H1 (cell line): ENCODE results near the gene AKT1S1. TPM values are rescaled to one million over a fixed set of nuclear protein-coding genes. Genes with fewer than 3 reads are reported as not detected.

Experiments
- CTCF ChIA-PET: fragments of 300-600 bp; sonication (Branson Sonifier 250); formaldehyde crosslinking; loops from one replicate; lab custom pipeline; 2021; ENCODE audit not compliant: partially characterized antibody; lab: Charles Lee
- POLR2A ChIA-PET: fragments of 300-600 bp; sonication (Branson Sonifier 250); formaldehyde crosslinking; loops from one replicate; lab custom pipeline; 2021; ENCODE audit warnings: inconsistent platforms; ENCODE audit not compliant: partially characterized antibody; lab: Charles Lee
- DNase-seq, 2 experiments: peaks; one replicate each; pipeline versions ENCODE4 v3.0.0 to v3.0.0-alpha.2; 2010 to 2022; ENCODE audit warnings: low spot score in 2 of 2, low read depth in 1 of 2, mixed read lengths in 1 of 2
- FAIRE-seq: peaks from 2 replicates; lab custom pipeline; 2011; peaks lifted over from hg19 to GRCh38; lab: Jason Lieb, UNC
- H2AFZ ChIP-seq: 2 replicates; pipeline ENCODE4 v1.8.1; 2012; ENCODE audit warnings: low read length, inconsistent platforms
- H2AK5ac ChIP-seq: 2 replicates; pipeline ENCODE4 v1.6.1; 2013; ENCODE audit warnings: low read depth, low read length
- H2BK120ac ChIP-seq: replicated peaks from 2 replicates; pipeline ENCODE3; 2013; ENCODE audit warnings: low read depth, low read length, inconsistent platforms
- H2BK12ac ChIP-seq: 2 replicates; pipeline ENCODE4 v1.6.1; 2013; ENCODE audit warnings: low read depth, low read length
- H2BK15ac ChIP-seq: 2 replicates; pipeline ENCODE4 v1.6.1; 2013; ENCODE audit warnings: low read length
- H2BK20ac ChIP-seq: 2 replicates; pipeline ENCODE4 v1.6.1; 2013; ENCODE audit warnings: low read length
- H2BK5ac ChIP-seq: 2 replicates; pipeline ENCODE4 v1.6.1; 2013; ENCODE audit warnings: low read depth, low read length
- H3K14ac ChIP-seq: 2 replicates; pipeline ENCODE4 v1.6.1; 2013; ENCODE audit warnings: inconsistent platforms; ENCODE audit not compliant: insufficient read length
- H3K18ac ChIP-seq: 2 replicates; pipeline ENCODE4 v1.6.1; 2013; ENCODE audit warnings: low read length; ENCODE audit errors: extremely low read depth
- H3K23ac ChIP-seq: 2 replicates; pipeline ENCODE4 v1.6.1; 2013; ENCODE audit warnings: inconsistent platforms; ENCODE audit not compliant: insufficient read length
- H3K23me2 ChIP-seq: 2 replicates; pipeline ENCODE4 v1.6.1; 2013; ENCODE audit warnings: low read depth, low read length
- H3K27ac ChIP-seq: 2 replicates; pipeline ENCODE4 v1.6.1; 2011; ENCODE audit warnings: low read depth, low read length, inconsistent platforms
- H3K27me3 ChIP-seq, 4 experiments: replicated peaks in 1 of 4; 1 replicate in 1 of 4; 2 replicates in 3 of 4; pipeline versions ENCODE4 v1.6.1 to v1.8.1; 2011 to 2013; ENCODE audit warnings: low read length in 3 of 4, mild to moderate bottlenecking in 3 of 4, inconsistent platforms in 2 of 4, mixed read lengths in 2 of 4, moderate library complexity in 1 of 4; ENCODE audit not compliant: control insufficient read depth in 3 of 4, insufficient read depth in 3 of 4; ENCODE audit errors: extremely low read depth in 1 of 4
- H3K36me3 ChIP-seq, 4 experiments: 2 replicates each; pipeline versions ENCODE4 v1.6.1 to v1.8.1; 2011 to 2013; ENCODE audit warnings: mild to moderate bottlenecking in 4 of 4, low read length in 3 of 4, moderate library complexity in 2 of 4, control low read depth in 1 of 4, inconsistent platforms in 1 of 4; ENCODE audit not compliant: insufficient read depth in 4 of 4, control insufficient read depth in 2 of 4
- H3K4ac ChIP-seq: replicated peaks from 2 replicates; pipeline ENCODE3; 2013; ENCODE audit warnings: low read length, low read depth, mixed read lengths, inconsistent platforms; ENCODE audit not compliant: insufficient read length
- H3K4me1 ChIP-seq, 4 experiments: replicated peaks in 1 of 4; 1 replicate in 1 of 4; 2 replicates in 3 of 4; pipeline versions ENCODE4 v1.6.1 to v1.8.1; 2011 to 2013; ENCODE audit warnings: low read length in 3 of 4, inconsistent platforms in 2 of 4, mixed read lengths in 1 of 4; ENCODE audit not compliant: insufficient read depth in 4 of 4, control insufficient read depth in 3 of 4
- H3K4me2 ChIP-seq, 2 experiments: 2 replicates each; pipeline versions ENCODE4 v1.6.1 to v1.8.1; 2011 to 2013; ENCODE audit warnings: low read depth in 2 of 2, low read length in 2 of 2, control low read depth in 1 of 2, inconsistent platforms in 1 of 2, mild to moderate bottlenecking in 1 of 2; ENCODE audit not compliant: insufficient read depth in 1 of 2
- H3K4me3 ChIP-seq, 4 experiments: fragments of 200-600, 300-600 bp in 1 of 4; sonication (generic), shearing (Covaris generic), sonication (Bioruptor Twin) in 1 of 4; 2 replicates each; pipeline versions ENCODE4 v1.5.1 to v1.8.1; 2011 to 2016; ENCODE audit warnings: low read length in 4 of 4, low read depth in 3 of 4, control low read depth in 2 of 4, inconsistent platforms in 2 of 4, mild to moderate bottlenecking in 2 of 4, mixed read lengths in 1 of 4, moderate library complexity in 1 of 4; ENCODE audit not compliant: insufficient read depth in 2 of 4; ENCODE audit errors: extremely low read depth in 1 of 4
- H3K56ac ChIP-seq: replicated peaks from 2 replicates; pipeline ENCODE3; 2013; ENCODE audit warnings: low read depth, mild to moderate bottlenecking, mixed read lengths, low read length, inconsistent platforms; ENCODE audit not compliant: insufficient read length
- H3K79me1 ChIP-seq: 2 replicates; pipeline ENCODE4 v1.6.1; 2013; ENCODE audit warnings: low read depth, low read length, control low read depth
- H3K79me2 ChIP-seq, 2 experiments: 2 replicates each; pipeline versions ENCODE4 v1.6.1 to v1.8.1; 2012 to 2013; ENCODE audit warnings: low read length in 2 of 2, mild to moderate bottlenecking in 2 of 2, inconsistent platforms in 1 of 2; ENCODE audit not compliant: insufficient read depth in 2 of 2, control insufficient read depth in 1 of 2
- H3K9ac ChIP-seq, 4 experiments: replicated peaks in 1 of 4; 1 replicate in 1 of 4; 2 replicates in 3 of 4; pipeline versions ENCODE4 v1.6.1 to v1.8.1; 2011 to 2013; ENCODE audit warnings: low read depth in 3 of 4, low read length in 3 of 4, control low read depth in 2 of 4, mild to moderate bottlenecking in 2 of 4, moderate library complexity in 2 of 4, inconsistent platforms in 1 of 4; ENCODE audit errors: extremely low read depth in 1 of 4
- H3K9me3 ChIP-seq, 2 experiments: 2 replicates each; pipeline versions ENCODE4 v1.6.1 to v1.8.1; 2012 to 2013; ENCODE audit warnings: mild to moderate bottlenecking in 2 of 2, moderate library complexity in 2 of 2, control low read depth in 1 of 2, inconsistent platforms in 1 of 2, low read depth in 1 of 2, low read length in 1 of 2, mixed read lengths in 1 of 2; ENCODE audit not compliant: insufficient read depth in 2 of 2
- H4K20me1 ChIP-seq, 2 experiments: replicated peaks in 1 of 2; 2 replicates each; pipeline versions ENCODE3 to v1.8.1; 2011 to 2013; ENCODE audit warnings: inconsistent platforms in 2 of 2, low read length in 2 of 2, mild to moderate bottlenecking in 1 of 2; ENCODE audit not compliant: insufficient read depth in 2 of 2, control insufficient read depth in 1 of 2
- H4K5ac ChIP-seq: 2 replicates; pipeline ENCODE4 v1.6.1; 2013; ENCODE audit warnings: low read length, low read depth, mixed read lengths, inconsistent platforms; ENCODE audit not compliant: insufficient read length
- H4K8ac ChIP-seq: 2 replicates; pipeline ENCODE4 v1.8.0; 2013; ENCODE audit warnings: mild to moderate bottlenecking, moderate library complexity, low read length, inconsistent platforms; ENCODE audit not compliant: insufficient read depth; ENCODE audit errors: extremely low read depth
- H4K91ac ChIP-seq: replicated peaks from 2 replicates; pipeline ENCODE3; 2013; ENCODE audit warnings: low read length, mixed read lengths, inconsistent platforms; ENCODE audit not compliant: insufficient read length
- BCL11A ChIP-seq, 2 experiments: IDR thresholded peaks; one replicate each; pipeline ENCODE4 v1.6.1; 2011; ENCODE audit warnings: low read depth in 2 of 2, low read length in 2 of 2, mild to moderate bottlenecking in 2 of 2
- GTF2F1 ChIP-seq: IDR thresholded peaks from 2 replicates; pipeline ENCODE4 v1.6.1; 2012; ENCODE audit warnings: low read depth, low read length, improper control_type of control experiment, borderline replicate concordance
- KDM4A ChIP-seq: IDR thresholded peaks from one replicate; pipeline ENCODE4 v1.7.1; 2012; ENCODE audit warnings: low read depth, mild to moderate bottlenecking, moderate library complexity, low read length, inconsistent platforms; ENCODE audit not compliant: severe bottlenecking
- RAD21 ChIP-seq, 2 experiments: IDR thresholded peaks in 1 of 2; conservative IDR thresholded peaks in 1 of 2; 2 replicates each; pipeline ENCODE4 v1.6.1; 2011; ENCODE audit warnings: low read depth in 2 of 2, low read length in 2 of 2, improper control_type of control experiment in 1 of 2, inconsistent platforms in 1 of 2, mild to moderate bottlenecking in 1 of 2, moderate library complexity in 1 of 2
- SIN3A ChIP-seq, 2 experiments: IDR thresholded peaks in 1 of 2; conservative IDR thresholded peaks in 1 of 2; 2 replicates each; pipeline ENCODE4 v1.6.1; 2011 to 2012; ENCODE audit warnings: low read length in 2 of 2, improper control_type of control experiment in 1 of 2, low read depth in 1 of 2, mild to moderate bottlenecking in 1 of 2
- SP2 ChIP-seq: IDR thresholded peaks from 2 replicates; pipeline ENCODE4 v1.6.1; 2012; ENCODE audit warnings: mild to moderate bottlenecking, low read length, inconsistent platforms
- SRF ChIP-seq: IDR thresholded peaks from 2 replicates; pipeline ENCODE4 v1.6.1; 2011; ENCODE audit warnings: mild to moderate bottlenecking, low read depth, low read length, moderate library complexity
- WGBS, 2 experiments: shearing (Covaris generic) in 1 of 2; methylation state at CpG; one replicate each; pipeline versions ENCODE4 v1.1.6 to v1.1.7; 2013 to 2015; ENCODE audit warnings: low lambda C conversion rate in 2 of 2, mixed read lengths in 2 of 2, inconsistent platforms in 1 of 2, low coverage in 1 of 2, missing lambda C conversion rate in 1 of 2; ENCODE audit not compliant: insufficient replicate concordance in 2 of 2, insufficient coverage in 1 of 2, insufficient read length in 1 of 2; ENCODE audit errors: extremely low coverage in 1 of 2, missing lambda C conversion rate in 1 of 2; 5-methylcytosine and 5-hydroxymethylcytosine counted together
- polyA plus RNA-seq, 7 experiments: library from polyadenylated mRNA; depleted of rRNA in 3 of 7; stranded (reverse) in 5 of 7; unstranded in 2 of 7; fragments of >200 nt in 5 of 7; fragments of 200-250 nt in 2 of 7; gene quantifications; 1 replicate in 5 of 7; 2 replicates in 1 of 7; 4 replicates in 1 of 7; pipeline versions ENCODE4 v1.2.1 to v1.2.3, GENCODE V29; 2011 to 2013; ENCODE audit warnings: missing spikeins in 2 of 7, mixed read lengths in 2 of 7
- total RNA-seq: library from RNA; stranded (reverse); fragmentation: NEBNext Ultra II Directional; extraction: Animal tissue kit (Norgen Biotek cat#: 25700); gene quantifications from 2 replicates; pipeline ENCODE4 v1.2.1, GENCODE V29; 2021
- TF ChIP-seq, protein P1 (sequence below): IDR thresholded peaks from 2 replicates; pipeline ENCODE4 v1.6.1; 2011; ENCODE audit warnings: low read length, improper control_type of control experiment

The AKT1S1 gene
- total and polyA plus RNA-seq, 2 of the 8 experiments (the other 6 are each of a cell fraction or from before 2014, with no cell fraction given), result 40.7 to 45.9 TPM

DNA sequence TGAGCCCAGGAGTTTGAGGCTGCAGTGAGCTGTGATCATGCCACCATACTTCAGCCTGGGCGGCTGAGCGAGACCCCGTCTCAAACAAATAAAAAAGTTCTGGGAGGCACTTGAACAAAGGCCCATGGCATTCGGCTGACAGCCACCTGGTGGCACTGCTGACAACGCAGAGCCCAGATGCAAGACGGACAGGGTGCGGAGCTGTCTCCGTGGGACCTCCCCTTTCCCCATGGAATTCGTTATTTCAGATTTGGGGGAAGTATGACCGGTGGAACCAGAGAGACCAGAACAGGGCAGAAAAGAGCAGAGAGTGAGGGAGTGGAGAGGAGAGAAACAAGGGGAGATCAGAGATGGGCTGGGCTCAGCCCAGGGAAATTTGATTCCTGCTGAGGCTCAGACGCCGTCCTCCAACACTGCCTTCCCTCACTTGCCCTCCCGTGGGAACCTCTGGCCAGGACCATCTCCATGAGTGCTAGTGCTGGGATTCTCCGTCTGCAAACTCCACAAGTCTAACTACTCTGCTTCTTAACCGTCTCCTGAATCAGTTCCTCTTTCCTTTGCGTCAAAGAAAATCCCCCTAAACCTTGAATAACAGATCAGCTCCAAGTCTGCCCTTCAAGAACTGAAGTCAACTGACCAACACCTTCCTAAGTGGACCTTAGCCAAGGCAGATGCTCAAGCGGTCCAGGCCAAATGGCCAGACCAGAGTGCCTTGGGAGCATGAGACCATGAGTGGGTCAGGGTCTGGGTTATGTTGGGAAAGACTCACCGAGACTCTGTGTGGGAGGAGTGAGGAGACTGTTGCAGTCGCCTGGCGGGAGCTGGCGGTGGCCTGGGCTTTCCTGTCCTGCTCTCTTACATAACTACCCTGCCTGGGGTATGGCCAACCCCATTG, 39.9 kb upstream of the AKT1S1 start:
- no peak overlapping the region for H3K4me2 ChIP-seq
- H3K27me3 ChIP-seq, result no peaks in the 10 kb centered on the region
- H2BK120ac ChIP-seq, result no peak overlapping the region
- no peak overlapping the region for H3K4me3 ChIP-seq
- ChIA-PET POLR2A (interaction anchor here (0.7 to 19.2 kb wide), 7 partner anchors 5 to 67 kb away, joined by 3 to 373 read pairs (median 5); partner anchors contain the start of genes ATF5, NUP62 and PTOV1), CTCF (interaction anchor here (0.6 to 3.4 kb wide), 13 partner anchors 10 to 223 kb away, joined by 3 to 20 read pairs (median 3); partner anchors contain the start of genes ATF5 and NUP62)
- H4K20me1 ChIP-seq, result peaks cover 46 to 51% of the 10 kb centered on the region in 2 experiments
- no peak overlapping the region for H3K23ac ChIP-seq
- no peak overlapping the region for H3K18ac ChIP-seq
- no peak overlapping the region for H3K4ac ChIP-seq
- peak overlapping the region; percentile 54; the same call in 1 of the 2 replicates for H3K27ac ChIP-seq
- no peak overlapping the region for H4K91ac ChIP-seq
- H2BK5ac ChIP-seq, result no peak overlapping the region
- FAIRE-seq (no peak), DNase-seq (no peak)
- H2BK12ac ChIP-seq, result no peak overlapping the region
- H3K4me1 ChIP-seq, result peaks cover 0 to 7% (median 1%) of the 10 kb centered on the region in 4 experiments; a peak in 3 of 7 replicates
- H3K23me2 ChIP-seq, result no peaks in the 10 kb centered on the region
- no peak overlapping the region for H4K8ac ChIP-seq
- H3K36me3 ChIP-seq, result peaks cover 14 to 31% (median 25%) of the 10 kb centered on the region in 4 experiments; a peak in 5 of 8 replicates
- no peak overlapping the region for H2AFZ ChIP-seq
- no peak overlapping the region for H3K14ac ChIP-seq
- WGBS, 2 experiments, result 83% methylated on average over 21 of the region's 21 CpGs; no CpG with 5 or more reads in 1 of the 2 experiments
- peaks cover 18% of the 10 kb centered on the region for H3K79me1 ChIP-seq
- H2BK15ac ChIP-seq, result no peak overlapping the region
- peaks cover 4 to 88% of the 10 kb centered on the region in 2 experiments; a peak in 3 of 4 replicates for H3K79me2 ChIP-seq
- H2BK20ac ChIP-seq, result no peak overlapping the region
- no peak overlapping the region for H3K56ac ChIP-seq
- no peak overlapping the region for H3K9ac ChIP-seq
- H4K5ac ChIP-seq, result no peak overlapping the region
- no peaks in the 10 kb centered on the region for H3K9me3 ChIP-seq
- no peak overlapping the region for H2AK5ac ChIP-seq
- TF ChIP-seq SIN3A (conservative IDR thresholded peaks at IDR 0.05 in 1 of 2, IDR thresholded peaks at IDR 0.05 in 1 of 2; ENCODE audit: low read depth in 1 of 2, low read length in 2 of 2) (peak; percentile 75 to 76; a peak in 3 of 4 replicates), SRF (no peak), BCL11A (IDR thresholded peaks at IDR 0.05; ENCODE audit: low read depth in 2 of 2, low read length in 2 of 2) (no peak), KDM4A (no peak), GTF2F1 (no peak), SP2 (no peak), RAD21 (IDR thresholded peaks at IDR 0.05 in 1 of 2, conservative IDR thresholded peaks at IDR 0.05 in 1 of 2; ENCODE audit: low read depth in 2 of 2, low read length in 2 of 2) (peak; percentile 23 to 47; a peak in 2 of 4 replicates)
- TF ChIP-seq, protein P1, sequence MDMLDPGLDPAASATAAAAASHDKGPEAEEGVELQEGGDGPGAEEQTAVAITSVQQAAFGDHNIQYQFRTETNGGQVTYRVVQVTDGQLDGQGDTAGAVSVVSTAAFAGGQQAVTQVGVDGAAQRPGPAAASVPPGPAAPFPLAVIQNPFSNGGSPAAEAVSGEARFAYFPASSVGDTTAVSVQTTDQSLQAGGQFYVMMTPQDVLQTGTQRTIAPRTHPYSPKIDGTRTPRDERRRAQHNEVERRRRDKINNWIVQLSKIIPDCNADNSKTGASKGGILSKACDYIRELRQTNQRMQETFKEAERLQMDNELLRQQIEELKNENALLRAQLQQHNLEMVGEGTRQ, result no peak
